Cardiac septum (tissue), 1 donor: ENCODE data around the gene FXYD5. TPM values are rescaled to one million over a fixed set of nuclear protein-coding genes. Genes with fewer than 3 reads are reported as not detected.

Experiments used
- DNase-seq: peaks from one replicate; pipeline ENCODE4 v3.0.0-alpha.2; 2020; ENCODE audit warnings: low spot score
- intact Hi-C: fragments of 100-400 bp; cut with DNase I; formaldehyde crosslinking; loops from one replicate; pipeline ENCODE4 v1.14.0; 2022
- long read RNA-seq: library from polyadenylated mRNA; unstranded; transcript quantifications from one replicate; pipeline ENCODE4 v2.0.0, GENCODE V29; 2021
- total RNA-seq: library from RNA; stranded (reverse); fragmentation: NEBNext Ultra II Directional; extraction: Animal tissue kit (Norgen Biotek cat#: 25700); gene quantifications from one replicate; pipeline ENCODE4 v1.2.1, GENCODE V29; 2021
- donor health status: DM: no; HTN: no; CAD: no.

FXYD5 gene, protein sequence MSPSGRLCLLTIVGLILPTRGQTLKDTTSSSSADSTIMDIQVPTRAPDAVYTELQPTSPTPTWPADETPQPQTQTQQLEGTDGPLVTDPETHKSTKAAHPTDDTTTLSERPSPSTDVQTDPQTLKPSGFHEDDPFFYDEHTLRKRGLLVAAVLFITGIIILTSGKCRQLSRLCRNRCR
- 19.0 TPM for total RNA-seq
- long read RNA-seq, transcript FXYD5-204 (9 exons, 872 nt), result major isoform, 11 of 15 reads
- long read RNA-seq, partial matches to known transcripts, result 2 of 15 reads
- long read RNA-seq, other reads (novel, unspliced or antisense), result 2 of 15 reads

DNA sequence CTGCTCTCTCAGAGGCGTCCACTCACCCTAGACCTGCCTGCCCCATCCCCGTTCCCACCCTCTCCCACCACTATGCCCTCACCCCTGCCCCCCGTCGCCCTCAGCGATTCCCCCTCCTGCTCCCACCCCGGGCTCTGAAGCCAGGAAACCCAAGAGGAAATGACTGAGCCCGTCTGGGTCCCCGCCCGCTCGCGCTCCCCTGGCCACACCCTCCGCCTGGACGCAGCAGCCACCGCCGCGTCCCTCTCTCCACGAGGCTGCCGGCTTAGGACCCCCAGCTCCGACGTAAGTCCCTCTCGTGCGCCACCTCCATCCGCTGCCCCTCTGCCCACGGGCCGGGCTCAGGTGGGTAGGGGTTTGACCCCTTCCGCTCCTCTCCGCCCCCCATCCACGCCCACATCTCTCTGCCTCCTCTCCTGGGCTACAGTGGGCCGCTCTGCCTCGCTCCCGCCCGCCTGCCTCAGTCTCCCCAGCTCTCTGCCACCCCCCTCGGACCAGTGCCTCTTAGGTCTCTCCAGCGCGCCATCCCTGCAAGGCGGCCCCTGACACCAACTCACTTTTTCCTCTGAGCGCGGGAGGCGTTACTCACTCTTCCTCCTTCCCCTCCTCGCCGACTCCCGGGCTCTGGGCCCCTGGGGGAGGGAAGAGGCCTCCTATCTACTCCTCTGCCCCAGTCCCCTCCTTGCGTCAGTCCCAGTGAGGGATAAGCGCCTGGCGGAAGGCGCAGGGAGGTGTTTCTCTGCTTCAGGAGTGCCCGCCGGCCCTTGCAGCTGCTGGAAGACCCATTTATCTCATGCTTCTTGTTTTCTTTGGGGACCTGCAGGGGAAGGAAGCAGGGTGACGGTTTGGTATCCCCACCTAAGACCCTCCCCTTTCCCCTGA, at the start of gene FXYD5:
Gene FXYD5, plus strand, starts transcription at position 211 of the 882 bp plus-strand sequence. CDS start 816 bp downstream, outside the sequence.
- intact Hi-C loops, result no loop called here
- peak; percentile 93 for DNase-seq

- intact Hi-C loops, result no loop called here
- no peak for DNase-seq
These were observed 49.5 kb upstream of the FXYD5 start for GRCh38 chr19:35105047-35105410.

- intact Hi-C loops, result no loop called here
- DNase-seq, result no peak
These were observed 48.9 kb upstream of the FXYD5 start for GRCh38 chr19:35105411-35106290.

GRCh38 chr19:35106291-35106583, 48.3 kb upstream of the FXYD5 start:
- DNase-seq, result no peak
- intact Hi-C loops, result no loop called here

GRCh38 chr19:35106898-35107541, 47.5 kb upstream of the FXYD5 start:
- intact Hi-C loops, result no loop called here

GRCh38 chr19:35107545-35107944, 47.0 kb upstream of the FXYD5 start:
- intact Hi-C loops, result no loop called here
- DNase-seq, result no peak

More at GRCh38 chr19:35106898-35107541, 47.5 kb upstream of the FXYD5 start:
- DNase-seq, result no peak

DNA sequence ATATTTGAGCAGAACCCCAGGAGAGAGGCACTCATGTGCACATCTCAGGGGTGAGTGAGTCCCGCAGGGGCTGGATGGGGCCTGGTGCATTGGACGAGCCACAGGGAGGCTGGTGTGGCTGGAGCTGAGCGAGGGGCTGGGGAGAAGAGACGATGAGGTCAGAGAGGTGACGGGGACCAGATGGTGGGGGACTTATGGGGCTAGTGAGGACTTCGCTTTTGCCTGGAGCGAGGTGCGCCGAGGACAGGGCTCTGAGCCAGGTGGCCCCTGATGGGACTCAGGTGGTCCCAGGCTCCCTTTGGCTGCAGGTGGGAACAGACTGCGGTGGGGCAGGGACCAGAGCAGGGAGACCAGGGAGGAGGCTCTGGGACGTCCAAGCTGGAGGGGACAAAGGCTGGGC, 45.8 kb upstream of the FXYD5 start:
- DNase-seq, result no peak
- intact Hi-C loops, result no loop called here

DNA sequence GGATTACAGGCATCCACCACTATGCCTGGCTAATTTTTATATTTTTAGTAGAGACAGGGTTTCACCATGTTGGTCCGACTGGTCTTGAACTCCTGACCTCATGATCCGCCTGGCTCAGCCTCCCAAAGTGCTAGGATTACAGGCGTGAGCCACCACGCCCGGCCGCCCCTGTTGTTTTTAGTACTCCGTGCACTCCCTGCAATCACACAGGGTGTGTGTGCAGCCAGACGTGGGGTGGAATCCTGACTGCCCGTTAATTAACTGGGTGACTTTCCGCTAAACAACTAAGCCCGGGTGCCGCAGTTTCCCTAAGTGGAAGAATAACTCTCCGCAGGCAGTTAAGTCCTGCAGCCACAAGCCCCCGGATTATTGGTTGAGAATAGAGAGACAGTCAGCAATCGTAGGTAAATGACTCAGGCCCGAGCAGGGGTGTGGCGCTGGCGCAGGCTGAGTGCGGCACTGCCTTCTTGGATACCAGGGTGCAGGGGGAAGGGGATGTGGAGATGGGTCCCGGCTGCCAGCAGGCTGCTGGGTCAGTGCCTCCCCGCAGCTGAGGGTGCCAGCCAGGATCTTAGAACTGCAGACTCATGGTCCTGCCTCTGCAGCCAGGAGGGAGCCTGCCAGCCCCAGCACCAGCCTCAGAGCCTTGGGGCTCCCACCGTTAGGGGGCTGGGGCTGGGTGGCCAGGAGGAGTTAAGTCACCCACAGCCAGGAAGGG, 45.0 kb upstream of the FXYD5 start:
- DNase-seq, result no peak
- intact Hi-C loops, result no loop called here

GRCh38 chr19:35110974-35111373, 43.6 kb upstream of the FXYD5 start:
- intact Hi-C loops, result no loop called here
- DNase-seq, result no peak

DNA sequence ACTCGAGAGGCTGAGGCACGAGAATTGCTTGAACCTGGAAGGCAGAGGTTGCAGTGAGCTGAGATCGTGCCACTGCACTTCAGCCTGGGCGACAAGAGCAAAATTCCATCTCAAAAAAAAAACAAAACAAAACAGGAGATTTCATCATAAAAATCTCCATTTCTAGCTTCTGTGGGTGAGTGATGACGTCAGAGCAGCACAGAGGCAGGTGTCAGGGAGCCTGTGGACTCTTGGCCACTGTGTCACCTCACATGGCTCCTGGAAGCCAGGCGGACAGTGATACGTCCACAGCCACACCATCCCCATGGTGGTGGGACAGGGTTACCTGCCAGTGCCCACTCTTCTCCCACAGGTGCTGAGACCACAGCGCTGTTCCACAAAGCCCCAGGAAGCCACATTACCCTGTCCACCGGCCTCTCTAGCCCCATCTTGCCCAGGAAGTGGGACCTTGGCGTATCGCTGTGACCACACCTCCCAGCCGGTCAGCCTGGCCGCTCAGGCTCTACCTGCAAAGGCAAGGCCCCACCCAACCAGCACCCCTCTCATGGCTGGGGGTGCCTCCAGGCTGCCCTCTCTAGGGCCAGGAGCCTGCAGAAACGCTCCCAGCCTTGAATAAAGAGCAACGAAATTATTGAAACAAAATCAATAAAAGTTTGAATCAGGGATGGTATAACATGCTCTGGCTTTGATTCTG, 41.4 kb upstream of the FXYD5 start:
- DNase-seq, result no peak
- intact Hi-C loops, result no loop called here

DNA sequence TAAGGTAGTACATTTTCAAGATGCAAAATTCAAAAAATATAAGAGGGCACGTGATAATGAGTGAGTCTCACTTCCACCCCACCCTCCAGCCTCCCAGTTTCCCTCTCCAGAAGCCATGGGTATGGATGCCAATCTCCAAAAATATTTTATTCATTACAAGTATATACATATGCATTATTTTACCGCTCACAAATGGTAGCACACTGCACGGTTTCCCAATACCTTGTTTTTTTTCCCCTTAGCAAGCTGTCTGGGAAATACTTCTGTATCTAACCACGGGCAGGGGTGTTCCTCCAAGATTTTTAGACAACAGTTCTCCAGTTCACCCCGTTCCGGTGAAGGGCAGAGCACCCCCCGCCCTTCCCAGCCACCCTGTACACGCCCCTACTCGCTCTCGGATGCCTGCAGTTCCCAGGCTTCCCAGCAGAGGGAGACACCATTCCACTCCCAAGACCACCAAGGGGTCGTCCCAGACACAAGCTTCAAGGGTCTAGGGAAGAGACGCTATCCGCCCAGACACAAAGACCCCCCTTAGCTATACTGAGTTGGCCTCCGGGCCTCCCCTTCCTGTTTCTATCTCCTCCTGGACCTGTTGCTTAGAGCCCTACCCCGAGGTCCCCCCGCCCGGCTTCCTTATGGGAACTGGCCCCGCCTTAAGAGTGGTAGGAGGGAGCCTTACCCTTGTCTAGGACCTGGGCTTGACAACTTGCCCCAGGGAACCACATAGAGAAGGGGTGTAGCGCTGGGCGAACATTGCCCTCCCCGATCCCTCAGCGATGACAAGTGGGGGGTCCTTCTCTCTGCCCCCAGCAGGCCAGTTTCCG, 40.0 kb upstream of the FXYD5 start:
- intact Hi-C loops, result loop anchor here (1.0 kb wide), 1 partner anchor 21 kb away; the partner anchor contains the start of gene LGI4
- DNase-seq, result peak; percentile 80

GRCh38 chr19:35115177-35115951, 39.2 kb upstream of the FXYD5 start, which contains the start of gene FXYD3:
Gene FXYD3 (plus strand): TSS chr19:35115823. CDS start chr19:35119377, 3,554 bp downstream.
- DNase-seq, result no peak
- intact Hi-C loops, result no loop called here

- no peak for DNase-seq
- intact Hi-C loops, result no loop called here
These were observed 38.3 kb upstream of the FXYD5 start for GRCh38 chr19:35116072-35116801.

GRCh38 chr19:35117116-35117515, 37.4 kb upstream of the FXYD5 start:
- DNase-seq, result no peak

DNA sequence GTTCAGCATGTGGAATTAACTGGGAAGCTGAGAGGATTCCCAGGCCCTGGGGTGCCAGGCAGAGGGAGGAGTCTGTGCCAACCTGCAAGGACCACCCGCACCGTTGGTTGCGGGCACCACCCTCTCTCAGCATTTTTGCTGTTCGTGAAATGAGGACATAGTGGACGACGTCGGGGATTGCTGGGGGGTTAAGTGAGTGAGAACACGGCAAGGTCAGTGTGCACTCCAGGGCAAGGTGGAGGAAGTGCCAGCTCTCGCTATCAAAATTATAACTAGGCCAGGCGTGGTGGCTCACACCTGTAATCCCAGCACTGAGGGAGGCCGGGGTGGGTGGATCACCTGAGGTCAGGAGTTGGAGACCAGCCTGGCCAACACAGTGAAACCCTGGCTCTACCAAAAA, 36.7 kb upstream of the FXYD5 start:
- DNase-seq, result no peak
- intact Hi-C loops, result no loop called here

More at GRCh38 chr19:35117116-35117515, 37.4 kb upstream of the FXYD5 start:
- intact Hi-C loops, result no loop called here
